Fibroblast of villous mesenchyme (primary cell): ENCODE measurements around the gene ATF6. TPM values are rescaled to one million over a fixed set of nuclear protein-coding genes. Genes with fewer than 3 reads are reported as not detected.
A peak's percentile ranks its signal among the peaks of the same experiment; 100 is the strongest.
"Not testable (repeated sequence)": the region's sequence is repeated elsewhere in the genome, so short reads cannot be mapped to it uniquely, and the experiment has no call there.

Source experiments
- DNase-seq: peaks from one replicate; pipeline ENCODE4 v3.0.0-alpha.2; 2010; ENCODE audit warnings: low read depth
- H3K4me3 ChIP-seq: 2 replicates; pipeline ENCODE4 v1.5.1; 2011; ENCODE audit warnings: low read depth, mild to moderate bottlenecking, low read length
- total RNA-seq: library from RNA; depleted of rRNA; stranded (reverse); fragments of >200 nt; gene quantifications from 2 replicates; pipeline ENCODE4 v1.2.3, GENCODE V29; 2012
- TF ChIP-seq, protein P1 (sequence below): IDR thresholded peaks from 2 replicates; pipeline ENCODE4 v1.5.1; 2012; ENCODE audit warnings: low read depth, mild to moderate bottlenecking, low read length; ENCODE audit not compliant: insufficient read depth

The ATF6 gene
- total RNA-seq, 1 donor: 32.8 TPM

GRCh38 chr1:161722406-161722805, 43.7 kb upstream of the ATF6 start:
- DNase-seq: no peak
- H3K4me3 ChIP-seq: no peak overlapping the region
- TF ChIP-seq, protein P1, sequence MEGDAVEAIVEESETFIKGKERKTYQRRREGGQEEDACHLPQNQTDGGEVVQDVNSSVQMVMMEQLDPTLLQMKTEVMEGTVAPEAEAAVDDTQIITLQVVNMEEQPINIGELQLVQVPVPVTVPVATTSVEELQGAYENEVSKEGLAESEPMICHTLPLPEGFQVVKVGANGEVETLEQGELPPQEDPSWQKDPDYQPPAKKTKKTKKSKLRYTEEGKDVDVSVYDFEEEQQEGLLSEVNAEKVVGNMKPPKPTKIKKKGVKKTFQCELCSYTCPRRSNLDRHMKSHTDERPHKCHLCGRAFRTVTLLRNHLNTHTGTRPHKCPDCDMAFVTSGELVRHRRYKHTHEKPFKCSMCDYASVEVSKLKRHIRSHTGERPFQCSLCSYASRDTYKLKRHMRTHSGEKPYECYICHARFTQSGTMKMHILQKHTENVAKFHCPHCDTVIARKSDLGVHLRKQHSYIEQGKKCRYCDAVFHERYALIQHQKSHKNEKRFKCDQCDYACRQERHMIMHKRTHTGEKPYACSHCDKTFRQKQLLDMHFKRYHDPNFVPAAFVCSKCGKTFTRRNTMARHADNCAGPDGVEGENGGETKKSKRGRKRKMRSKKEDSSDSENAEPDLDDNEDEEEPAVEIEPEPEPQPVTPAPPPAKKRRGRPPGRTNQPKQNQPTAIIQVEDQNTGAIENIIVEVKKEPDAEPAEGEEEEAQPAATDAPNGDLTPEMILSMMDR: no peak

- TF ChIP-seq, protein P1: no peak
- H3K4me3 ChIP-seq: no peak overlapping the region
- no peak for DNase-seq
Measured at GRCh38 chr1:161723459-161724141, 42.5 kb upstream of the ATF6 start.

GRCh38 chr1:161725258-161725907, 40.7 kb upstream of the ATF6 start:
- H3K4me3 ChIP-seq: peak overlapping the region; percentile 87
- not testable (repeated sequence) for DNase-seq

DNA sequence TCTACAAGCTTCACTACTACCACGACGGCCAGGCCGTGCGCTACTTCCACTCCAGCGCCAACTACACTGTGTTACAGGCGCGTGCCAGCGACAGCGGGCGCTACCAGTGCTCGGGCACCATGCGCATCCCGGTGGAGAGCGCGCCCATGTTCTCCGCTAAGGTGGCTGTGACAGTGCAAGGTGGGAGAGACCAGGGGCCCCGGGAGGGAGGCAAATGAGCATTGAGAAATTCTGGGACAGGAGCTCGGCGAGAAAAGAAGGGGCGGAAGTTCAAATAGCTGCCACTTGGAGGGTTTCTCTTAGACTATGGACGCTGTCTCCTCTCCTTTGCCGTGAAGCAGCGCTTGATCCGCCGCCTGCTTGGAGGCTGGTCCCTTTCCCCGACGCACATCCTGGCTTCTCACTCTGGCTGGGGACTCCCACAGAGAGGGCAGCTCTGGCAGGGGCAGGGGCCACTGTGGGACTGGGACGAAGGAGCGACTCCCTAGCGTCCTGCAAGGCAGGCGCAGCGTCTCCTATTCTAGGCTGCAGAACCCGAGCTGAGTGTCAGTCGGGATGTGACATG, 40.1 kb upstream of the ATF6 start:
- H3K4me3 ChIP-seq: peak overlapping the region; percentile 87
- peak; percentile 55 for DNase-seq
- TF ChIP-seq, protein P1: peak; percentile 52

GRCh38 chr1:161726473-161727255, 39.5 kb upstream of the ATF6 start:
- TF ChIP-seq, protein P1: no peak
- peak; percentile 91 for DNase-seq
- peak overlapping the region; percentile 87 for H3K4me3 ChIP-seq

DNA sequence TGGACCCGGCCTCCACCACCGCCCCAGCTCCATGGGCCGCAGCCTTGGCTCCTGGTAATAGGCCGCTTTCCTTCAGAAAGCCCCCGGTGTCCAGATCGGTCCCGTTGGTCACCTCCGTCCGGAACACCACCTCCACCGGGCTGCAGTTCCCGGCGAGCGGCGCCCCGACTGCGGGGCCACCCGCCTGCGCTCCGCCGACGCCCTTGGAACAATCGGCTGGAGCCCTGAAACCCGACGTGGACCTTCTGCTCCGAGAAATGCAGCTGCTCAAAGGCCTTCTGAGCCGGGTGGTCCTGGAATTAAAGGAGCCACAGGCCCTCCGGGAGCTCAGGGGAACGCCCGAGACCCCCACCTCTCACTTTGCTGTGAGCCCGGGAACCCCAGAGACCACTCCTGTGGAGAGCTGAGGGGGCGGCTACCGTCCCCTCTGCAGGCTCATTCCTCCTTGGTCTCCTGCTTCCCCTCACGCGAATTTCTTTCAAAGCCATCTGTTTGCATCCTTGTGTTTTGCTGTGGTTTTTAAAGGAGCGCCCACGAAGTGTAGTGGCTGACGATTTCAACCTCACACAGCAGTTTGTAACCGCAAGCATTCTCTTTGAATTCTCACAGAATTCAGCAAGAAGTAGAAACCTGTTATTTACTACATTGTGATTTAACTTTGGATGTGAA, 38.7 kb upstream of the ATF6 start:
- peak overlapping the region; percentile 87 for H3K4me3 ChIP-seq
- TF ChIP-seq, protein P1: no peak
- peak; percentile 86 for DNase-seq
